ENCODE results near the gene SIK1.
"Not testable (repeated sequence)": the region's sequence is repeated elsewhere in the genome, so short reads cannot be mapped to it uniquely, and the experiment has no call there.

The SIK1 gene

DNA sequence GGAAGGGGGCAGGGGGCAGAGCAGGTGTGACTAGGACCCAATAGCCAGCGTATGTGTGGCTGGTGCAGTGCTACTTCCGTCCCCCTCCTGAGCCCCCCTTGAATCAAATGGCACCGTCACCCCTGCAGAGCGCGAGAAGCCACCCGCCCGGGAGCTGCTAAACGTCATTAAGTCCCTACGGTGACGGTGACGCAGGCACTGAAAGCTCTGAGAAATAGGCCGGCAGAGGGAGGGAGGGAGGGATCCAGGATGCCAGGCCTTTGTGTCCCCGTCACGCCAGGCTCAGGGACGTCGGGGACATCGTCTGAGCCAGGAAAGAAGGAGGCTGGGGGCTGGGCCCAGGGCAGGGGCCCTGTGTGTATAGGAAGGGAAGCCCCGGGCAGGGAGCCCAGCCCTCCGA is 43.6 kb downstream of the SIK1 start:
- DNase-seq: not testable (repeated sequence)

DNA sequence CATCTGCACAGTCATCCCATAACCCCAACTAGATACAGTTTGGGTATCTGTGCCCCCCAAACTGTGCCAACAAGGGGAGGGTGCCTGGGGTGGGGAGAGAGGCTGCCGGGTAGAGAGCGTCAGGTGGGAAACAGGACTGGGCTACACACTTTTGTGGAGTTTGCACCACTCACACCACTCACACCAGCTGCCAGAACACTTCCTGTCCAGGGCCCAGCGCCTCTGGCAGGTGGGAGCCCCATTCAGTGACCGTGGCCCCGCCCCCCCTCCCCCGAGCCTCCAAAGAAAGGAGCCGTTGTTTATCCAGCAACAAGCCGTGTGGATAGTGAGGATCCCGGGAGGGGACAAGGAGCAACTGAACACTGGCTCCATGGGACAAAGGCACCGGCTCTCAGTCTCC is 44.0 kb downstream of the SIK1 start:
- not testable (repeated sequence) for DNase-seq

DNA sequence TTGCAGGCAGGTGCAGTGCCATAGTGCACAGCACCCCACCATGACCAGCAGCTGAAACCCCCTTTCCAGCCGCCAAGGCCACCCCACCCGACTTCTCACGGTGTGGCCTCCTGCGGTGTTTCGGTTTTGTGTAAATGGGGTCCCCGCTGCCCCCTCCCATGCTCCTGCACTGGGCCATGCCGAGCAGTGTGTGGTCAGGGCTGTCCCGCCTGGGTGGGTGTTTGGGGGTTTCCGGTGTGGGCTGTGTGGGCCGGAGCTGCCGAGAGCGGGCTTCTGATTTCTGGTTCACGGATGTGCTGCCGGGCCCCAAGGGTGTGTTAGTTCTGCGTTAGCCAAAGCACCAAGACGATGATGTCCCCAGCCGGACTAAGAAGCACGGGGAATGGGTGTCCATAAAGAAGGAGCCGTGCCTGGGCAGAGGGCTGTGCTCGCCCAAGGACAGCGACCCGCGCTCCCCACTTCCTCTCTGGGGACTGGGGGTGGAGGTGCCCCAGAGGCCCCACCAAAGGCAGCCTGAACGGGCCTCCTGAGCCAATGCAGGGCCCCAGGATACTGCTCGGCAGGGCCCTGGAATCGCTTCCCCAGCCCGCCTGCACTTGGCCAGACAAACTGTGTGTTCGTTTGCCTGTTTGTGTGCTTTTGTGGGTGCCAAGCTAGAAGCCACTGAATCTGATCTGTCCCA is 45.9 kb downstream of the SIK1 start:
- not testable (repeated sequence) for DNase-seq

DNA sequence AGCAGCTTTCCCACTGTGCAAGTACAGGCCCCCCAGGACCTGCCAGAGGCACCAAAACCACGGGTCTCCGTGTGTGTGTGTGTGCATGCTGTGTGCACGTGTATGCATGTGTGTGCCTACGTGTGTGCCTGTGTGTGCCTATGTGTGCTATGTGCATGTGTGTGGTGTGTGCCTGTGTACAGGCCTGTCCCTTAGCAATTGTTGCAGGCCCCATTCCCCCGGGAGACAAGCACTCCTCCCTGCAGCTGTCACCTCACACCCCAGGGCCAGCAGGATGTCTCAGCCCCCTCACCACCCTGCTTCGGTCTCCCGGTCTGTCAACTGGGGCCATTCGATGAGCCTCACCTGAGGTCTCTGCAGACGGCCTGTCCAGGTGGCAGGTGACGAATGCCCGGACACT is 46.6 kb downstream of the SIK1 start:
- not testable (repeated sequence) for DNase-seq

DNA sequence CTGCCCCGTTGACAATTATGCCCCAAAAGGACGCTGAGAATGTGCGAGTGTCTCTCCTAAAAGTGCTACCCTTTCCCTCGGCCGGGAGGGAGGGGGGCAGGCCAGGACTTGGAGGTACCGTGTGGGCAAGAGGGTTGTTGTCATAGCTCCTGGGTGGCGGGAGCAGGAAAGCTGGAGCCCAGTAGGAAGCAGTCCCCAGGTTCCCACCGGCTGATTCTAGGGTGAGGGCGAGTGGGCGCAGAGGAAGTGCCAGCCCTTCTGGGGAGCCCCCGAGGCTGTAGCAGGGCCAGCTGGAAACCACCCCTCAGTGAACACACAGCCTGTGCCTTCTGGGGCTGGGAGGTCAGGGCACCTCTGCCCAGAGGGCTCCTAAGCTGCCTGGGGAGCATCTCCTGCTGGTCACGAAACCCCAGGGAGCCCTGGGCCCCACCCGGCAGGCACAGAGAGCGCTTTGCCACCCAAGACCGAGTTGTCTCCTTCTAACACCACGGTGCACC is 47.3 kb downstream of the SIK1 start:
- not testable (repeated sequence) for DNase-seq

DNA sequence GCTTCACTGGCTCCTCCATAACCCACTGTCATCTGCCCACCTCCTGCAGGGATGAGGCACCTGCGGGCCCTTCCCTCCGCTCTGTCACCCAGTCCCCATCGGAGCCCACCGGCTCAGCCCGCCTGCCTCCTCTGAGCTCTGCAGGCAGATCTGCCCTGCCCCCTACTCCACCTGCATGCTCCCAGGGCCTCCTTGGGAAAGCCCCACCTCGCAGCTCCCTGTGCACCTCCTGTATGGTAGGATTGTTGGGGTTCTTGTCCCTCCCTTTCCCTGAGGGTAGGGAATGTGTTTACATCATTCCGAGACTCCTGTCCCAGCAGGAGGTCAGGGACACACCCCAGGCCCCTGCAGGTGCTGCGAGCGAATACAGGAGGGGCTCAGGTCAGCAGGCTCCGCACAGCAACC is 50.5 kb downstream of the SIK1 start:
- DNase-seq: no peak

DNA sequence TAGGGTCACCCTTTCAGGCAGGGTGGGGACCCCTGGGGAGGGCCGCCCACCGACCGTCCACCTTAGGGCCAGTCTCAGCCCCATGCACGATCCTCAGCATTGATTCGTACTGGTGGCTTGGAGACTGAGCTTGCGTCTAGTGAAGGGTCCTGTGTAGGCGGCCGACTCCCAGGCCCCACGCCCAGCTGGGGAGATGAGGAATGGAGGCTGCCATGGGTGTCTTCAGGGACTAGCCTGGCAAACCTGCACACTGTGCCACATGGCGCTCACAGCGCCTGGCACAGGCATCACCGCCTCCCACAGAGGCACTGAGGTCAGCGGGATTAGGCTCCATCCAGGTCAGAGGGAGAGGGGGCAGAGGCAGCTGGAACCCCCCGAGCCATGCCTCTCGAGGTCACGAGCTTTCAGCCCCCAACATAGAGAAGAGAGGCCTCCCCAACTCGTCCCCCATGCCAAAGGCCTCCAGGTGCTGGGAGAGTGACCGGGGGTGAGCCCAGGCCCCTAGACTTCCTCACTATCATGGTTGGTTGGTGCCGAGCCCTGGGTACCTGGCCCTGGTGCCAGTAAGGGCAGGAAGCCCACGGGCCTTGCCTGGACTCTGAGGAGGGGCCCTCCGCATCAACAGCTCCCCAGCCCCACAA is 51.0 kb downstream of the SIK1 start:
- DNase-seq: no peak

DNA sequence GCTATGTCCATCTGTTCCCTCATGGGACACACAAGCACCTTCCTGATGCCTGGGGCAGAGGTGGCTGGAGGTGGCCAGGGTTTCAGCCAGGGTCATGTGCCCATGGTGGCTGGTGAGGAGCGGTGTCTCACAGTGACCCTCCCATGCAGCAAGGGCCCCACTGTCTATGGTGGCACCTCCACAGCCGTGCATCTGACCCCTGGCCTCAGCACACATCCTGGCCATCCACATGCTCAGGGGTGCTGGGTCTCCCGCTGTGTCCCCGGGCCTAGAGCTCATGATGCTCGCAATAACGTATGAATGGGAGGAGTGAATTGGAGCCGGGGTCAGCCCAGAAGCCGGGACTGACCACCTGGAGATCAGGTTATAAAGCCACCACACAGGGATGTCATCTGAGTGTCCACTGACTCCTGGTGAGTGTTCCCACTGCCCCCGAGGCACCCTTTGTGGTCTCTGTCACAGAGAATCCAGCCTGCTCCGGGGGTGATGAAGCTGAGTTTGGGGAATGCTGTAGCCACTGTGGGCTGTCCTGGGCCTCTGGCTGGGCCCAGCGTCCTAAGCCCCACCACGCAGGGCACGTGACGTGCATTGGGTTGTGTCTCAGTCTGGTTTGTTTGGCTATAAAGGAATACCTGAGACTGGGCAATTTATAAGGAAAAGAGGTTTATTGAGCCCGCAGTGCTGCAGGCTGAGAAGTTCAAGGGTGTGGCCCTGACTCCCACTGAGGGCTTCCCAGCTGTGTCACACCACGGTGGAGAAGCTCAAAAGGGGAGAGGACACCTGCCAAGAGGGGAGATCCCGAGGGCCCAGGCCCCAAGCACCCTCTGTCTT is 51.7 kb downstream of the SIK1 start:
- DNase-seq: no peak

DNA sequence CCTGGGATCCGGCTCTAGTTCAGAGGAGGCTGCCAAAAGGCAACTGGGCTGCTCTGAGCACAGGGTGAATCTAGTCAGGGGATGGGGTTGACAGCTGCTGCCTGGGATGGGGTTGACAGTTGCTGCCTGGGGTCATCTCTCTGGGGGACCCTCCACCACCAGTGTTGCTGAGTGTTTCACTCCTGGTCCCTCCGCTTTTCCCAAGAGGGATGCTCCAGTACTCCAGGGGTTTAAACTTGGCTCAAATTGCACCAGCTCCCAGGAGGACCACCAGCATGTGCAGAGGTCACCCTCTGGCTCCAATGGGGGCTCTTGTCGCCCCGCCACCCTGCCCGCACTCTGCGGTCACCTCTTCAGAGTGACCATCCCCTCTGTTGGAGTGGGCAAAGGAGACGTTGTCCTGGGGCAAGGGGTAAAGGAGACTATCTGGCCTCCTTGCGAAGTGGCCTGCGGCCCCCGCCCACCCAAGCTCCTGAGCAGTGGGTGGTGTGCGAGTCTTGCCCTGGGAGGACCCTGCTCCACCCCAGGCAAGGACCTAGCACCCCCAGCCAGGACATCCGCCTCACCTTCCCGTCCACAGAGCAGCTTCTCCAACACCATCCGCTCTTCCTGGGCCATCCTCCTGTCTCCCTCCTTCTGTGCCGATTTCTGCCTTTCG is 52.6 kb downstream of the SIK1 start:
- DNase-seq: no peak

DNA sequence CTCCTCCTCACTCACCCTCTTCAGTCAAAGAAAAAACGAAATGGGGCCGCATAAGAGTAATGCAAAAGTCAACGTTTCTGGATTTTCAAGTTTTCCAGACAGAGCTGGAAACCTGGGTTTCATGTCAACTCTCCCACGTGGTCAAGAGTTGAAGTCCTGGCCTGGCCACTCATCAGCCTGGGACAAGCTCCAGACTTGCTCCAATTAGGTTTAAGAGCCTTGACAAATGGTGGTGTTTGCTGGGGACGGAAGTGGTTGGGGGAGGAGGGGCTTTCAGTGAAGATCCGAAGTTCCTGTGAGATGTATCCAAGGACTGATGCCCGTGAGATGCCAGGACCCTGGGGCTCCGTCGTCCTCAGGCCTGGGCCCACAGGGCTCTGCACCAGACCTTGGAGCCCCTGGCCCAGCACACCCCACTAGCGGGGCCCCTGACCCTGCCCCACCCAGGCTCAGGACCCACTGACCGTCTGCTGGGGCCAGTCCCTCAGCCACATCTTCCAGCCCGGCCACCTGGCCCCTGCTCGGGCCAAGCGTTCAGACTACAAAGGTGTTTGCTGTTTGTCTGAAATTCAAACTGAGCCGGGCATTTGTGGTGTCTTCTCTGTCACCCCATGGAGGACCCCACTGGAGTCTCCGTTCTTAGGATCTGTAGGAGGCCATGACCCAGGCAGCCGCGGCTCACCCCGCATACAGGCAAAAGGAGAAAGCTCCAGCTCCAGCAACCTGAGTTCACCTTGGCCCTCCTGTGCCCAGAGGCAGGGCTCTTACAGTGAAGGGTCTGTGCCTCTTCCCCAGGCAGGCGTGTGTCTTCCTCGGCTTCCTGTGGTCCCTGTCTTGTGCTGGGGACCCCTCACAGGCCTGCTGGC is 53.3 kb downstream of the SIK1 start:
- peak in 1 of 5 donors; percentile 1 for DNase-seq

DNA sequence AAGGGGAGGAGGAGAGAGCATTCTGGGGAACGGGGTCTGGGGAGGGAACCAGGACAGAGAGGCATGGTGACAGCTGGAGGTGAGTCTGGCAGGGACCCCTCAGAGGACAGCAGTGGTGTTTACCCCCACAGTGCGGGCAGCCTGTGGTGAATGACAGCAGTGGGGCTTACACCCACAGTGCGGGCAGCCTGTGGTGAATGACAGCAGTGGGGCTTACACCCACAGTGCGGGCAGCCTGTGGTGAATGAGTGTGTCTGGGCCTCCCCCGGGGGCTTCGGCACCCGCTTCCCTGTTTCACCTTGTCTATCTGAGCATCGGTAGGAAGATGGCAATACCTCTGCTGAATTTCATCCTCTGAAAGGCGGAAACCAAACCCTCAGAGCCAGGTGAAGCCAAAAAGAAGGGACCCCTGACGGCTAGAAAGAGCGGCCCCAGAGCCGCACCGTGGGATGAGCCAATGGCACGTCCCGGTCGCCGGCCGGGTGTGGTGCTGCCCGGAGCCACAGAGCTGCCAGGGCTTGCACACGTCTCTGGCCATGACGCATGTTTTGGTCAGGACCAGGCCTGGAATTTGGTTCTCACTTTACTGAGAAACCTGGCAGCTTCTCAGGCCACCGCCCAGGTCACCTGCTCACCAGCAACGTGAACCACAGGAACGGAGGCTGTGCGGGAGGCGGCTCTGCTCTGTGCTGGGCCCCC is 54.1 kb downstream of the SIK1 start:
- DNase-seq: peak in 1 of 5 donors; percentile 1

DNA sequence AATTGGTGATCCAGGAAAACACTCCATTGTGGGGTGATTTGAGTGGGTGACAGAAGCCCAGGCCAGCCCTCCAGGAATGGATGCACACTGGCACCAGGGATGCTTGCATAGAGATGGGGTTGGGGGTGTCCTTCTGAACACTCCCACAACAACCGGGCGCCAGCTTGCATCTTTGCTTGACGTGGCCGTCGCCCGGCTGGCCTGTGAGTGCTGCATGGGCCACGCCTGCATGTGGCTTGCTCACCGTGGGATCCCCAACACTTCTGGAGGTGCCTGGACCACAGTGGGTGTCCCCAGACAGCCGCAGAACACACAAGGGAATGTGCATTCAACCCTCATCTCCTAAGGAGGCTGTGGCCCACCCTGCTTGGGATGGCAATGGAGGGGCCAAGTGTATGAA is 55.1 kb downstream of the SIK1 start:
- no peak for DNase-seq

DNA sequence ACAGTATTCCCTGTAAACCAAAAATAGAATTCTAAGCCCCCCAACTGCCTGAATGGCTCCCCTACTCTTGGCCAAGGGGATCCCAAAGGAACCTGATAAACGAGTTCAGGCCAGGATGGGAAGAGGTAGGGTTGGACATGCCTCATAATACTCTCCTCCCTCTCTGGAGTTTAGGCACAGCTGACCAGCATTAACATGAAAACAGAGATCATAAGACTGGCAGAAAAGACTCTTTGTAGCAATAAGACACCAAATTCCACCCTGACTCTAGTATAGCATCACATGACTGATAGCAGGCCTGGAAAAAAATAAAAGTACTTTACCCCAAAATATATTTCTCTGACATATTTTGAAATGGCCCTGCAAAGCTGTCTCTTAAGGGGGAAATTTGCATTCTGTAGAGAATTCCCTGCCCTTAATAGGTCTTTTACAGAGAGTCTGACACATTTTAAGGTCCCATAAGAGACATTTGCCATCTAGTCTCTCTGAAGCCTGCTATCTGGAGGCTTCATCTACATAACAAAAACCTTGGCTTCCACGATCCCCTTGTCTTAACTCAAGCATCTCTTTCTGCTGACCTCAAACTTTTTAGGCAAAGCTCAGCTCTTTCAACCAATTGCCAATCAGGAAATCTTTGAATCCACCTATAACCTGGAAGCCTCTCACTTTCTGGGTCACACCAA is 55.9 kb downstream of the SIK1 start:
- no peak for DNase-seq

DNA sequence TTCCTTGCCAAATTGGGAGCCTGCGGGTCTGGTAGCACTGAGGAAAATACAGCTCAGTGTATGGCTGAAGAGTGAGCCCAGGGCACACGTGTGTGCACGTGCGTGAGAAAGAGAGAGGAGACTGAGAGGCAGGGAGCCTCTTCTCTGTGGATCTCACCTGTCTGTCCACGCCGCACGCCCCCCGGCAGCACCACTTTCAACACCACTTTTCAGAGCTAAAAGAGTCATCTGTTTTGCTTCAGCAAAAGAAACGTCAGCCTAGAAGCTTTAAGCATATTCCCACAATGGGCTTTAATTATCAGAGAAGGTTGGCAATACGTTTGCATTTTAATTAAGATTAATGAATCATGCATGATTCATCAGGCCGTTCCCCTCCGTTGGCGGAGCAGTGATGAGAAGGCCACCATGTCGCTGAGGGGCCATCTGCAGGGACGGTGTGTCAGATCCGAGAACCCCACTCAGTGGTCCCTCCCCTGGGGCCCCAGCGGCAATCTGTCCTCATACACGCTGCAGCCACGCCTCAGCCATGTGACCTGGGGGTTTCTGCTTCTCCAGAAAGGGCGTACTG is 56.8 kb downstream of the SIK1 start:
- DNase-seq: no peak

DNA sequence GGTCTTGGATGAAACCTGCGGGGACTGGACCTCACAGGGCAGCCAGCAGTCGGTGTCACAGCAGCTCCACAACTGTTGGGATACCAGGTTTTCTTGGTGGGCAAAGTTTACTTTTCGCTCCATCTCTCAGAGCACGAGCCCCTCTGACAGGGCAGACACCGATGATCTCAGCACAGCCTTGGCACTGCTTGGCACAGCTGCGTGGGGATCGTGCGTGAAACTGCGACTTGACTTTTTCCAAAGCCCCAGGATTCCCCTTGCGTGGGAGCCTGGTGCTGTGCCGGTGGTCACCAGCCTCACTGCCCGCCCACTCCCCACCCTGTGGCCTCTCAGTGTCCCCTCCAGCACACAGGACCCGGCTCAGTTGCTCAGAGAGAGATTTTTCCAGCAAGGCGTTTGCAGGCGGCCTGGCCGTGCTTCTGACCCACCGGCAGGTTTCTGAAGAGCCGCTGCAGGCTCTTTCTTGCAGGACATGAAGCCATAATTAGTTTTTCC is 57.3 kb downstream of the SIK1 start:
- DNase-seq: no peak

DNA sequence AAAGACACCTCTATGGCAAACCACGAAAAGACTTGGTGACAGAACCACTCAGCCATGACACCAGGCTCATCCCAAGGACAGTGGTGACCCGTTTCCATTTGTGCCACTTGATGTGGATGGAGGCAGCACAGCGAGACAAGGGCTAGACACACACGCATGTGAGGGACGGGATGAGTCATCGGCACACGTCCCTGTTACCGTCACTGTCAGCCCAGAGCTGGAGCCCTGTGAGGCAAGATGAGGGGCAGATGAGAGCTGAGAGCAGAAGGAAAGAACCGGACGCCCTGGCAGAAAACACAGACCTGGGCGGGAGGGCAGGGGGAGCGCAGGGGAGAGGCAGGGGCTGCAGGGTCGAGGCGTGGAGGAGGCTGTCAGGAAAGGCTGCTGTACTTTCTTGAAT is 57.8 kb downstream of the SIK1 start:
- DNase-seq: no peak

DNA sequence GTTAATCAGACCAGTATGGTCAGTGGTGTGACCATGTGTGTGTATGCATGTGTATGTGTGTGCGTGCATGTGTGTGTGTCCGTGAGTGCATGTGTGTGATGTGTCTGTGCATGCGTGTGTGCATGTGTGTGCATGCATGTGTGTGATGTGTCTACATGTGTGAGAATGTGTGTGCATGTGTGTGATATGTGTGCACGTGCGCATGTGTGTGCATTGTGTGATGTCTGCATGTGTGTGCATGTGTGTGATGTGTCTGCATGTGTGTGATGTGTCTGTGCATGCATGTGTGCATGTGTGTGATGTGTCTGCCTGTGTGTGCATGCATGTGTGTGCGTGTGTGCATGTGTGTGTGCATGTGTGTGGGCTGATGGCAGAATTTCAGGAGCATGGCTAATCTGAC is 58.2 kb downstream of the SIK1 start:
- DNase-seq: no peak

DNA sequence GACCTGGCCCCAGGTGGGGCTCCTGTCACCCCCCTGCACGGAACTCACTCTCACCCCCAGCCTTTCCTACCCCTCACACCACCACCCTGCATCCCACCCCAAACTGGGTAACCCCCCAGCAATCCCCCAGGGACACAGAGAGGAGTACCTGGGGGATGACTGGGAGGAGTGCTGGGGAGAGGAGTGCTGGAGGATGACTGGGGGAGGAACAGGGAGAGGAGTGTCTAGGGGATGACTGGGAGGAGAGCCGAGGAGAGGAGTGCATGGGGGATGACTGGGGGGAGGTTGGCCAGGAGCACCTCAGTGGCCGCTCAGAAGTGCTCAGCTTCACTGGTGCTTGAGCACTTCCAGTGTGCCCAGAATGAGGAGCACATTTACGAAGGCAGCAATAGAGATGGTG is 59.1 kb downstream of the SIK1 start:
- DNase-seq: no peak

DNA sequence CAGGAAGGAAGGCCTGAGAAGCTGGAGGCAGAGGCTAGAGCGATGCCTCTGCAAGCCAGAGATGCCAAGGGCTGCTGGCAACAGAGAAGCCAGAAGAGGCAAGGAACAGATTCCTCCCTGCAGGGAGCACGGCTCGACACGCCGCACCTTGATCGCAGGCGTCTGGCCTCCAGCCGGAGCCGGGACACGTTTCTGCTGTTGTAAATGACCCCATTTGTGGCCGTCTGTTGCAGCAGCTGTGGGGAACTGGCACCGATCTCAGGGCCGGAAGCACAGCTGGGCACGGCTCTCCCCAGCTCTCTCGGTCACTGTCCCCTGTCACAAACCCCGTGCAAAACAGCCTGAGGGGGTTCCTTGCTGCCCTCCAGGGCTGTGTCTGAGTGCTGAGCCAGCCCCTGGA is 59.6 kb downstream of the SIK1 start:
- DNase-seq: no peak

DNA sequence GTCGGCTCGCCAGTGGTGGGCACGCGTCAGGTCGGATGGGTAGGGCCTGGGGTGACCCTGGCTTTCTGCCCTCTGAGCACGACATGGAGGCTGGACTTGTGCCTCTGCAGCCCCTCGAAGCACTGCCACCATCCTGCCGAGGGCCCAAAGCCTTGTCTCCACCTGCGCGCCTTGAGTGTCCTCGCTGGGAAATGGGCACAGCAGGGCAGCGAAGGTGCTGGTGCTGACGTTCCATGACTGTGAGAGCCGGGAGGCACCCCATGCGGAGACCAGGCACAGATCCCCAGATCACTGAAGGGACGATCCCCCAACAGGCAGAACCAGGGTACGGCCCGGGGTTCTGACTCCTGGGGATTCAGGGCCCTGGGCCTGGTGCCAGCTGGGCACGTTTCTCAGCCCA is 60.3 kb downstream of the SIK1 start:
- DNase-seq: no peak
